Skin of body (tissue), 1 donor: ENCODE results near the gene NUFIP2. TPM values are rescaled to one million over a fixed set of nuclear protein-coding genes. Genes with fewer than 3 reads are reported as not detected.

ENCODE experiments used
- total RNA-seq: library from RNA; depleted of rRNA; stranded (reverse); fragments of >200 nt; gene quantifications from one replicate; pipeline ENCODE4 v1.2.3, GENCODE V29; 2014

NUFIP2 gene
- total RNA-seq, 1 donor from 2014 or later: 41.3 TPM

Other genes with a start within 250 kb of the NUFIP2 start
- gene MYO18A, start 113.8 kb downstream of the NUFIP2 start, total RNA-seq: 53.9 TPM
- gene CRYBA1, start 47.3 kb downstream of the NUFIP2 start, total RNA-seq: not detected
- 57.8 TPM for gene TAOK1, start 96.2 kb upstream of the NUFIP2 start, total RNA-seq